HG02759 (cell line): ENCODE results near the gene SPIRE1.
"Not testable (repeated sequence)": the region's sequence is repeated elsewhere in the genome, so short reads cannot be mapped to it uniquely, and the experiment has no call there.

Experiments used
- ATAC-seq: cut with Tn5 transposase; IDR thresholded peaks from one replicate; pipeline ENCODE4 v1.9.1; 2021; ENCODE audit warnings: mild to moderate bottlenecking, moderate library complexity; ENCODE audit not compliant: unreplicated experiment

The SPIRE1 gene

GRCh38 chr18:12423393-12423792 is 234.5 kb downstream of the SPIRE1 start:
- ATAC-seq, result no peak

- ATAC-seq, result no peak
These were observed 235.0 kb downstream of the SPIRE1 start for GRCh38 chr18:12422936-12423335.

DNA sequence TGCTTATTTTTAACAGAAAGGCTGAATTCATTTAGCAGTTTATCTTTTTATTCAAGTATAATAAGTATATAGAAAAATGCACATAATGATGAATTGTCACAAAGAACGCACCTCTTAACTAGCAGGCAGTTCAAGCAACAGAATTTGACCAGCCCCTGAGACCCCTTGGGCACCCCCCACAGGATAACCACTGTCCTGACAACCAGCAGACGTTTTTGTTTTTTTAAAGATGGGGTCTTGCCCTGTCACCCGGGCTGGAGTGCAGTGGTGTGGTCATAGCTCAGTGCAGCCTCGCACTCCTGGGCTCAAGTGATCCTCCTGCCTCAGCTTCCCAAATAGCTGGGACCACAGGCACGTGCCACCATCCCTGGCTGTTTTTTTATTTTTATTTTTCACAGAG is 236.2 kb downstream of the SPIRE1 start:
- ATAC-seq, result no peak

- ATAC-seq, result no peak
These were observed 237.0 kb downstream of the SPIRE1 start for GRCh38 chr18:12420821-12421421.

- ATAC-seq, result no peak
These were observed 240.2 kb downstream of the SPIRE1 start for GRCh38 chr18:12417687-12418086.

GRCh38 chr18:12416098-12416729 is 241.7 kb downstream of the SPIRE1 start:
- ATAC-seq, result no peak

GRCh38 chr18:12411456-12411855 is 246.5 kb downstream of the SPIRE1 start:
- no peak for ATAC-seq

- not testable (repeated sequence) for ATAC-seq
These were observed 247.2 kb downstream of the SPIRE1 start for GRCh38 chr18:12410747-12411146.

- ATAC-seq, result no peak
These were observed 247.8 kb downstream of the SPIRE1 start for GRCh38 chr18:12410081-12410481.

- ATAC-seq, result no peak
These were observed 248.4 kb downstream of the SPIRE1 start for GRCh38 chr18:12409469-12409868.

- no peak for ATAC-seq
These were observed 249.5 kb downstream of the SPIRE1 start for GRCh38 chr18:12408247-12408869.

DNA sequence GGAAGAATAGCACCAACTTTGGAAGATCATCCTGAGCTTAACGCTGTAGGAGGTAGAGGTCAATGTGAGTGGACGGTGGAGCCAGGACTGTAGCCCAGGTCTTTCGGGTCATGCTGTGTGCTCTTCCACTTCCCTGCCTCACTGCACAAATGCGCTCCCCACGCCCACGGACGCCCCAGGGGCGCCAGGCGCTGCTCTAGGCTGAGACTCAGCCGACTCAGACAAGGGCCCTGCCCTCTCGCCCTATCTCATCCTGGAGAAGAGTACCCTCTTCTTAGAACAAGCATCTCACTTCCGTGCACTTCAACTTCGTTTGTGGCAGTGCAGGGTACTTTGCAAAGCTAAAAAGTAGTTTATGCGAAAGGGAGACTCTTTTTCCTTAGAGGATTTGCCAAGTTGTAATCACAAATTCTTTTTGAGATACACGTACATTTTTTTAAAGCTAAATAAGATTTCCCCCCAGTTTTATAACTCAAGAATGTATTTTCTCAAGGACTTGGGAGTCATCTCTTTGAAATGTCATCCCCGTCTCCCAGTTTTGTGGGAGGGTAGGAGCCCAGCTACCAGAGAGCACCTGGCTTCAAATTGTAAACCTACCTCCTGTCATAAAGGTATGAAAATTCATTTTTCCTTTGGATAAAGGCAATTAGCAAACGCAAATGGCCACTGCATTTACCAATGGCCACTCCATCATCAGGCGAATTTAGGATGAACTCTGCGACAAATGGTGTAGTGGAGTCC is 251.4 kb downstream of the SPIRE1 start:
- no peak for ATAC-seq

- ATAC-seq, result no peak
These were observed 252.8 kb downstream of the SPIRE1 start for GRCh38 chr18:12405066-12405465.

GRCh38 chr18:12403601-12404506 is 254.1 kb downstream of the SPIRE1 start:
- ATAC-seq, result no peak

- ATAC-seq, result no peak
These were observed 256.0 kb downstream of the SPIRE1 start for GRCh38 chr18:12401881-12402280.

- no peak for ATAC-seq
These were observed 258.7 kb downstream of the SPIRE1 start for GRCh38 chr18:12399231-12399630.

- no peak for ATAC-seq
These were observed 259.3 kb downstream of the SPIRE1 start for GRCh38 chr18:12398625-12399024.

- ATAC-seq, result no peak
These were observed 260.1 kb downstream of the SPIRE1 start for GRCh38 chr18:12397793-12398192.

DNA sequence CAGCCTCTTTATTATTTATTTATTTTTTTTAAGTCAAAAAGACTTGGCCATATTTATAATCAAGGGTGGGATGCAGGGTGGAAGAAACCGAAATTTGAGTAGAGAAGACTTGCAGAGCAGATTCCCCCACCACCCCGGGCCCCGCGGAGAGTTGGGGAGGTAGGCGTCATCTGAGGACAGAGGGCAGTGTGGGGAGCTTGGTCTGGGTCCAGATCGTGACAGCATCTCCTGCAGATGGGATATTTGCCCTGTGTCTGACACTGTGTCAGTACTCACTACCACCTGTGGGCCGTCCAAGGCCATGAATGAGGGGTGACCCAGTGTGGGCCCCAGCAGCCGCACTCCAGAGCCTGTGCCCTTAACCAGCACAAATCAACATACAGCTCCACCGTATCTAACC is 260.7 kb downstream of the SPIRE1 start:
- ATAC-seq, result no peak
